Pons (tissue), 1 donor: Measurements from ENCODE around the gene SMIM35.
A peak's percentile ranks its signal among the peaks of the same experiment; 100 is the strongest.

Source experiments
- DNase-seq: peaks from one replicate; pipeline ENCODE4 v3.0.0-alpha.2; 2016; ENCODE audit warnings: low spot score

The SMIM35 gene

GRCh38 chr11:118002541-118003423, 84.0 kb downstream of the SMIM35 start:
- no peak for DNase-seq

- DNase-seq: no peak
Observed at GRCh38 chr11:118002010-118002540, 84.7 kb downstream of the SMIM35 start.

- DNase-seq: no peak
Observed at GRCh38 chr11:118001494-118001971, 85.2 kb downstream of the SMIM35 start.

- DNase-seq: no peak
Observed at GRCh38 chr11:118000850-118001228, 85.9 kb downstream of the SMIM35 start.

GRCh38 chr11:118000067-118000849, 86.5 kb downstream of the SMIM35 start:
- DNase-seq: no peak

- no peak for DNase-seq
Observed at GRCh38 chr11:117999354-117999993, 87.3 kb downstream of the SMIM35 start.

GRCh38 chr11:117998664-117999353, 88.0 kb downstream of the SMIM35 start:
- DNase-seq: no peak

GRCh38 chr11:117997823-117998579, 88.8 kb downstream of the SMIM35 start:
- no peak for DNase-seq

GRCh38 chr11:117997406-117997805, 89.4 kb downstream of the SMIM35 start:
- no peak for DNase-seq

- DNase-seq: no peak
Observed at GRCh38 chr11:117996058-117996457, 90.7 kb downstream of the SMIM35 start.

- no peak for DNase-seq
Observed at GRCh38 chr11:117995472-117995871, 91.3 kb downstream of the SMIM35 start.

- DNase-seq: peak; percentile 65
Observed at GRCh38 chr11:117993988-117994745, 92.6 kb downstream of the SMIM35 start.

- no peak for DNase-seq
Observed at GRCh38 chr11:117992620-117993019, 94.1 kb downstream of the SMIM35 start.

- DNase-seq: no peak
Observed at GRCh38 chr11:117992136-117992535, 94.6 kb downstream of the SMIM35 start.

- peak; percentile 52 for DNase-seq
Observed at GRCh38 chr11:117989351-117990102, 97.2 kb downstream of the SMIM35 start.

GRCh38 chr11:117986981-117987574, 99.7 kb downstream of the SMIM35 start:
- DNase-seq: peak; percentile 68

- peak; percentile 77 for DNase-seq
Observed at GRCh38 chr11:117985953-117986887, 100.5 kb downstream of the SMIM35 start, which contains the start of gene IL10RA. Gene IL10RA, plus strand, starts transcription at chr11:117986394. Its CDS starts 74 bp downstream, at chr11:117986468.

- no peak for DNase-seq
Observed at GRCh38 chr11:117984476-117984875, 102.3 kb downstream of the SMIM35 start.
